DMS114 treated with DMSO at 0.1 percent for 48 hours (cell line): ENCODE data around the gene PACSIN2.

Experiments
- DNase-seq: peaks from one replicate; lab custom pipeline; 2025; ENCODE audit not compliant: unreplicated experiment; lab: John Stamatoyannopoulos, UW

The PACSIN2 gene

GRCh38 chr22:42831712-42832111, 183.2 kb downstream of the PACSIN2 start:
- DNase-seq, result no peak

- no peak for DNase-seq
Observed at GRCh38 chr22:42830161-42830560, 184.8 kb downstream of the PACSIN2 start.

DNA sequence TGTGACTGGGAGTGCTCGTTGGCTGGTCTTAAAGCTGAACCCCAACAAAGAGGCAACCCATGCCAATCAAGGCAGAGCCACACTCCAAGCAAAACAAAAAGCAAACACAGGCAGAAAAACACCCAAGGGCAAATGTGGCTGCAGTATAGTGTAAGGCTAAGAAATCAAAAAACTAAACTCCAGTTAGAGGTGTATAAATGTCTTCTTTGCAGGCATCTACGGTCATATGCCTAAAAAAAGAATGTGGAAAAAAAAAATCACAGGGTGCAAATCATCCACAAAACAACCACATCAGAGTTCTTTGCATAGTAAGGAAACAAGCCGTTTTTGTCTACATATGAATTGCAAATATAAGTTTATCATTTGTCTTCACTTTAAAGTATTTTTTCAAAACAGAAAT, 185.6 kb downstream of the PACSIN2 start:
- no peak for DNase-seq

- DNase-seq, result no peak
Observed at GRCh38 chr22:42825796-42826195, 189.2 kb downstream of the PACSIN2 start.

DNA sequence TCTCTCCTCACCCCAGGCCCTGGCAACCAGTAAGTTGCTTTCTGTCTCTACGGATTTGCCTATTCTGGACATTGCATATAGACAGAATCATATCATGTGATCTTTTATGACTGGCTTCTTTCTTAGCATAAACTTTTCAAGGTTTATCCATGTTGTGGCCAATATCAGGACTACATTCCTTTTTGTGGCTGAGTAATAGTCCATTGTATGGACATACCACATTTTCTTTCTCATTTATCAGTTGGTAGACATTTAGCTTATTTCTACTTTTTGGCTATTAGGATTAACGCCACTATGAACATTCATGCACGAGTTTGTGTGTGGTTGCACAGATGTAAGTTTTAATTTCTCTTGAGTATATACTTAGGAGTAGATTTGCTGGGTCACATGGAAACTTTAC, 193.6 kb downstream of the PACSIN2 start:
- no peak for DNase-seq

DNA sequence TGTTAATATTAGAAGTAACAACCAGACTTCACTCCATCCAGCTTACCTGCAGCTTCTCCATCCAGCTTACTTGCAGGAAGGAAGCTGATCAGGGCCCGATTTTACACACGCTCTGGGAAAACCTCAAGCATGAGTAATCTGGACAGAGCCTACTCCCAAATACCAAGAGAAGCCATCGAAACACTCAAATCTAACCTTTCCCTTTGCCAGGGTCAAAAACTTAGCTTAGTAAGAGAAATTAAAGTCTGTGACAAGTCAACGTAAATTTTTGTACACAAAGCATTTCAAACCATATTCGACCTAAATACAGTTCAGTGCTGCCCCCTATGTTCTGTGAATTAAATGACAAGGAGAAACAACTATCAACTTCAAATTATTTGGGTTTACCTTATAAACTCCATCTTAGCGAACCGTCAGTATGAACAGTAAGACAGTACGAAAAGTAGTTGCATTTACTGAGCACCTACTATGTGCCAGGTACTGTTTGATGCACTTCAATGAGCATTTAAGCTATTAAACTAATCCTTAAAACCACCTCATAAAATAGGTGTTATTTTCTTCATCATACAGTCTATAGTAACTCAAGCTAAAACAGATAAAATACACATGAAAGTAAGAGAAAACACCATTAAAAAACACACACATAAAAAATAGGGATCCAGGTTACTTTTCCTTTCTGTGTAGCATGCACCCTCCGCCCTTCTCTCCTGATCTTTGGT, 194.7 kb downstream of the PACSIN2 start:
- DNase-seq, result no peak
